NCI-H345 treated with DMSO at 0.1 percent for 48 hours (cell line): ENCODE measurements around the gene MDM2.
A peak's percentile ranks its signal among the peaks of the same experiment; 100 is the strongest.

Experiments
- DNase-seq: peaks from one replicate; lab custom pipeline; 2025; ENCODE audit not compliant: unreplicated experiment; lab: John Stamatoyannopoulos, UW

MDM2 gene

DNA sequence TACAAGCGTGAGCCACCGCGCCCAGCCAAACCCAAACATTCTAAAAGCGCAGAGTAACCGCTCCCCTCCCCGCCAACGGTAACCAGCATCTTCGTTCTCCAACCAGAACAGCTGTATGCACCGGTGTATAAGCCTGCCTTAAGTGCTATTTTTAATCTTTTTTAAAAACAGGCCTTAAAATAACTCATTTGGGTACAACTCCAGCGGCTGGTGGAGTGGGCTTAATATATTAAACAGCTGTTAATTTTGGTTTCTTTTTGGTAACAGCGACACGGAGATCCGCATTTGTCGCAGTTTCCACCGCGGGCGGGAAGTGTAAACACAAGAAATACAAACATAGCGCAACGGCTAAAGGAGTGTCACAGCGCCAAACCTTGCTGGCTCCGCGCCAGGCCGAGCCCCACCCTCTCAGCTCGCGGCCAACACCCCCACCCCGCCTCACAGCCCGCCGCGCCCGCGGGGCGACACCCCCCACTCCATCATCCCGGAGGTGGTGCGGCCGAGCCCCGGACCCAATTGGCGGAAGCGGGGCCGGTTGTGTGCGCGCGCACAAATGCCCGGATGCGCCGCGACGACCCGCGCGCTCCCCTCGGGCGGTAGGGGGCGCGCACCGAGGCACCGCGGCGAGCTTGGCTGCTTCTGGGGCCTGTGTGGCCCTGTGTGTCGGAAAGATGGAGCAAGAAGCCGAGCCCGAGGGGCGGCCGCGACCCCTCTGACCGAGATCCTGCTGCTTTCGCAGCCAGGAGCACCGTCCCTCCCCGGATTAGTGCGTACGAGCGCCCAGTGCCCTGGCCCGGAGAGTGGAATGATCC, at the start of gene MDM2:
Gene MDM2, plus strand, starts transcription at position 602 of the 812 bp plus-strand sequence. CDS start 301 bp downstream, outside the sequence.
- peak; percentile 94 for DNase-seq

DNA sequence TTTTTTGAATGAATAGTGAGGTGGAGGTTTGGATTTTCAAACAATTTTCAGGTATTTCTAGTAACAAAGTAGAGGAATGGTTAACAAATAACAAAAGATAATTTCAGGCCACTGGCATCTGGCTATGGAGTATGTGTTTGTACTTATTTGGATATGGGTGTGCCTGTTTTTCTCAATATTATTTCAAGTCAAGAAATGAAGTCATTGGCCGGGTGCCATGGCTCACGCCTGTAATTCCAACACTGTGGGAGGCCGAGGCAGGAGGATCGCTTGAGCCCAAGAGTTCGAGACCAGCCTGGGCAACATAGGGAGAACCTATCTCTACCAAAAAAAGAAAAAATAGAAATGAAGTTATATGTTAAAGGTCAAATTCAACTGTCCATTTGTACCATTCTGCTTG, 48.1 kb upstream of the MDM2 start:
- DNase-seq: no peak

DNA sequence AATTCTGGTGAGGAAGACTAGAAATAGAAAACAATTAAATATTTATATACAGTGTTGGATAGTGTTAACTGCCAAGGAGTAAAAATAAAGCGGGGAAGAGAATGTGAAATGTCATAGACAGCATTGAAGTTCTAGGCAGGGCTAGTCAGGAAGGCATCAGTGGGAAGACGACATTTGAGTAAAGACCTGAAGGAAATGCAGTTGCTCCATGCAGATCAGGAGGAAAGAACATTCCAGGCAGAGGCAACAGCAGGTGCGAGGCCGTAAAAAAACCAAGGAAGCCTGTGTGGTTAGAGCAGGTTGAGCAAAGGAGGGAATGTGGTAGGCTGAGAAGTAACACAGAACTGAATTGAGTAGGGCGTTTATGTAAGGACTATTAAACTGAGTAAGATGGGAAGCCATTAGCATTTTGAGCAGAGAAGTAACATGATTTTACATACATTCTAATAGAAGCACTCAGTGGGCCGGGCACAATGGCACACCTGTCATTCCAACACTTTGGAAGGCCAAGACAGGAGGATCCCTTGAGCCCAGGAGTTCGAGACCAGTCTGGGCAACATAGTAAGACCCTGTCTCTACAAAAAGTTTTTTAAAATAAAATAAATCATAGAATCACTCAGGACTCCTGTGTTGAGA, 47.1 kb upstream of the MDM2 start:
- no peak for DNase-seq

DNA sequence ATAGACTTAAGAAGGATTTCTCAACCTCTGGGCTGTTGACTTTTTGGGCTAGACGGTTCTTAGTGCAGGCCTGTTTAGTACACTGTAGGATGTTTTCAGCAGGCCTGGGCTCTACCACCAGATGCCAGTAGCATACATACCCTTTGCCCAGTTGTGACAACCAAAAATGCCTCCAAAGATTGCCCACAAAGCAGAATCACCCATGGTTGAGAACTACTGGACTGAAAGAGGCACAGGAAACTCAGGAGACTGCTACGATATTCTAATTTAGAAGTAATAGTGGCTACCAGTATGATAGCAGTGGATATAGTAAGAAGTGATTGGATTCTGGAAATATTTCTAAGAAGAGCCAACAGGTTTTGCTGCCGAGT, 46.5 kb upstream of the MDM2 start:
- no peak for DNase-seq

DNA sequence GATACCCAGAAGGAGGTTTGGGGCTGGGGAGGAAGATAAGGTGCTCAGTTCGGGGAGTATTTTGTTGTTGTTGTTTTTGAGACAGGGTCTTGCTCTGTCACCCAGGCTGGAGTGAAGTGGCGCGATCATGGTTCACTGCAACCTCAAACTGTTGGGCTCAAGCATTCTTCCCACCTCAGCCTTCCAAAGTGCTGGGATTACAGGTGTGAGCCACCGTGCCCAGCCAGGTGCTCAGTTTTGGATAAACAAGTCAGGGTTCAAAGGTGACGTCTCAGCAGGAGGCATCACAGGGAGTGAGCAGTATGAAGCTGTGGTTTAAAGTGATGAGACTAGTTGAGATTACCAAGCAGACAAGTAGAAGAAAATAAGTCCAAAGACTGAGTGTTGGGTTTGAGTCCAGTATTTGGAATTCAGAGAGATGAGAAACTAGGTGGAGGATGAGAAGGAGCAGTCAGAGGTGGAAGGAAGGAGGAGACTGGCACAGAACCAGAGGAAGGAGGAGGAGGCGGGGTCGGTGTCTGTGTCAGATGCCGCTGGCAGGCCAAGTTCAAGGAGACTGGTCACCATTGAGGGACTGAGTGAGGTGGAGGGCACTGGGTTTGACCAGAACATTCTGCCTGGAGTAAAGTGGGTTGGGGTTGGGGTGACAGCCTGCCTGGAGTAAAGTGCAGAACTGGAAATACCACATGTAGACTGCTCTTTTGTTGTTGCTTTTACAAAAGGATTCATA, 45.9 kb upstream of the MDM2 start:
- no peak for DNase-seq

DNA sequence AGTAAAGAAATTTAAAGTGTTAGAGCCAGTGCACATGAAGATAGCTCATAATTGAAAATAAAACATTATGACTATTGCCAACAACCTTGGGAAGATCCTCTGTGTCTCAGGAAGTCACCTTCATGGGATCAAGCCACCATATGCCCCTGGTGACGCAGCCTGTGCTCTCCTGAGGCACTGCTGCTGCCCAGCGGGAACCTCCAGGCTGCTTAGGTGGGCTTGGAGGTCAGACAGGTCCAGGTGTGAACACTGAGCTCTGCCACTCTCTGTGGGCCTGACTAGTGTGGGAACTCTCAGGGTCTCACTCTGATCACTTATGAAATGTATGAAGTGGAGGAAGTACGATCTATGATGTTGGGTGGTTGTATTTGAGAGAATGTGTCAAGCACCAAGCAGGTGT, 45.3 kb upstream of the MDM2 start:
- DNase-seq: no peak

DNA sequence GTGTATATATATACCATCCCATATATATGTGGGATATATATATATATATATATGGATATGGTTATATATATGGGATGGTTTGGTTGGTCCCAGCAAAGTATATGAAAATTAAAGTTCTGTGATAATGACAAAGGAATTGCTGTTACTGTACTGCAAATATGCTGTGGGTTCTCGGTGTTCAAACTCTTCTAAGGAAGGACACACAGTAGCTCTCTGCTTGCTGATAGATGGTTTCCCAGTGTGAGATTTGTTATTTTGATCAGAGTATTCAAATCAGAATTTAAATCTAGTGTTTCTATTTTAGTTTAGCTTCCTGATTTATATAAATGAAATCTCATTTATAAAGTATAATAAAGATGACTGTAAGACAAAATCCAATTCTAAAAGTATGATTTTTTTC, 42.3 kb upstream of the MDM2 start:
- no peak for DNase-seq

DNA sequence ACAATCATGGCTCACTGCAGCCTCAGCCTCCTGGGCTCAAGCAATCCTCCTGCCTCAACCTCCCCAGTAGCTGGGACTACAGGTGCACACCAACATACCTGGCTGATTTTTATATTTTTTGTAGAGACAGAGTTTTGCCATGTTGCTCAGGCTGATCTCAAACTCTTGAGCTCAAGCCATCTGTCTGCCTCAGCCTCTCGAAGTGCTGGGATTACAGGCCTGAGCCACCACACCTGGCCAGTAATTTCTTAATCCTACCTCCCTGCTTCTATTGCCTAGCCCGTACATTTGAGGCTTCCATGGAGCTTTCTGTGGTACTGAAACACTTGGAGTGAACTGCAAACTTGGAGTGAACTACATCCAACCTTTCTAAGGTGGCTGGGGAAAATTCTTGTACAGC, 41.3 kb upstream of the MDM2 start:
- DNase-seq: no peak

DNA sequence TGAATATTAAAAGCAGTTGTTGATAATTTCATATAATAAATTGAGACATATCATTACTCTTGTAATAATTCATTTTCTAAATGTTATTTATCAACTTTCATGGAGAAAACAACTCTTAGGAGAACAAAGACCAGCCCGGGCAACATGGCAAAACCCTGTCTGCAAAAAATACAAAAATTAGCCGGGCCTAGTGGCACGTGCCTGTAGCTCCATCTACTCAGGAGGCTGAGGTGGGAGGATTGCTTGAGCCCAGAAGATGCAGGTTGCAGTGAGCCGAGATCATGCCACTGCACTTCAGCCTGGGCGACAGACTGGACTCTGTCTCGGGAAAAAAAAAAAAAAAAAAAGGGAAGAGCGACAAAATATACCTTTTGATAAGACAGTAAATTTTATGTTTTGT, 40.8 kb upstream of the MDM2 start:
- DNase-seq: no peak

DNA sequence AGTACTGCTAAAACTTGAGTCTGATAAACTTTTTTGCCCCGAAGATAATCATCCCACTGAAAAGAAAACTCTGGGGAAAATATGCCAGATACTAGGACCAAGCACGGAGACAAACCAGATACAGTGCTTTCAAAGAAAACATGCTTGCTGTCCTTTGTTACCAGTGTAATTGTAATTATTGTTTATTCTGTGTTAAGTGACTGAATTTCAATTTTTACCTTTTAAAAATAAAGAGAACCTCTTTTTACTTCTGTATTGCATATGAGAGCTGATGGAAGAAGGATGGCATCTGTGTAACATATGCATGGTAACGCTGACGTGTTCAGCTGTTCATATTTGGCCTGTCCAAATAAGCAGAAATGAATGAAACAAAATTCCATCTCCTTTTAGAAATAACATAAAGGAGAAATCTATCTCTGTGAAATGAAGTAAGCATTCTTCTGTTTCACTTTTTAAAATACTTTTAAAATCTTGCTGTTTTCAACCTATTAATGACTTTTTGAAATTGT, 39.5 kb upstream of the MDM2 start:
- no peak for DNase-seq

DNA sequence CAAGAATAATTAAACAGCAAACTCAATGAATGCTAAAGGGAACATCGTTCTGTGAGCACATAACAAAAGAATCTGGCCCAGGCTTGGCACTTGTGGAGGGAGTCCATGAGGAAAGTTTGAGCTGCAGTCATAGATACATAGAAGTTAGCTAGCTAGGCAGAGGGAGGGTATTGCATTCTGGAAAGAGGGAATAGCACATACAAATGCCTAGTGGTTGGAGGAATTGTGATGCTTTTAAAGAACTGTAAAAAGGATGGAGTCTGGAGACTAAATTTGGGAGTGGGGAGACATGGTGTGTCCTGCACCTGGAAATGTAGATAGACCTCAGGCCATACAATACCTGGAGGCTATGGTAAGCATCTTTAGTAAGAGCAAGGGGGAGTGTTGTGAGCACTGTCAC, 38.0 kb upstream of the MDM2 start:
- DNase-seq: no peak

DNA sequence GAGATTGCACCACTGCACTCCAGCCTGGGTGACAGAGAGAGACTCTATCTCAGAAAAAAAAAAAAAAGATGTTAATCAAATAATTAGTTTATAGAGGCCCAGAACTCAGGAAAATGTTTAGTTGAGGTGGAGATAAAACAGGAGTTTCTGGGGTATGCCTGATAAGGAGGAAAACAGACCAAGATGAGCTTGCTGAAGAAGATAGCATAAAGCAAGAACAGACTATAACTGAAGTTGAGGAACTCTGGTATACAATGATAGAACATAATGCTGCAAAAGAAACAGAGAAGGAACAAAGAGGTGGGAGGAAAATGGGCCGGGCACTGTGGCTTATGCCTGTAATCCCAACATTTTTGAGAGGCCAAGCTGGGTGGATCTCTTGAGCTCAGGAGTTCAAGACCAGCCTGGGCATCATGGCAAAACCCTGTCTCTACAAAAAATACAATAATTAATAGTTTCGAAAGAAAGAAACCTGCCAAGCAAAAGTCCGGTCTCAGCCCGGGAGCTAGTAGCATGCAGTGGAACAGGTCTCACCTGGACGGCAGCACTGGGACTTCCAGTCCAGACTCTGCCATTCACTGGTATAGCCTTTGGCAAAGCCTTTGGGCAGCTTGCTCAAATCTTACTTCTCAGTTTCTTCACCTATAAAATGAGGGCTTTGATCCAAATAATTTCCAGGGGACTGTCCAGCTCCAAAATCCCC, 36.6 kb upstream of the MDM2 start:
- DNase-seq: no peak

DNA sequence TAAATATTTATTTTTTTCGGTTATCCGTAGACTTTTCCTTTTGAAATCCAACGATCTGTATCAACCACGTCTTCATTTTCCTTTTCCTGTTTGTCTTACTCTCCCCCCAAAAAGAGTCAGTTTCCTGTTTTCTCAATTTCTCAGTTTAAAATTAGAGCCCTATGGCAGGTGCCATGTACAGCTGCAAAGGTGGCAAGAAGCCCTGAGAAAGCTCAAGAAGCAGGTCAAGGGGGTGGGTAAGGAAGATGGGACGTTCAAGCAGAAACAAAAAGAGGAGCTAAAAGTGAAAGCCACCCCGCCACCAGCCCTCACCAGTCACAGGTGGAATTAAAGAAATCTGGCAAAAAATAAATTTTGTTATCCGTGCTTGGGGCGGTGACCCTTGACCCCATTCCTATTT, 35.3 kb upstream of the MDM2 start:
- DNase-seq: no peak

DNA sequence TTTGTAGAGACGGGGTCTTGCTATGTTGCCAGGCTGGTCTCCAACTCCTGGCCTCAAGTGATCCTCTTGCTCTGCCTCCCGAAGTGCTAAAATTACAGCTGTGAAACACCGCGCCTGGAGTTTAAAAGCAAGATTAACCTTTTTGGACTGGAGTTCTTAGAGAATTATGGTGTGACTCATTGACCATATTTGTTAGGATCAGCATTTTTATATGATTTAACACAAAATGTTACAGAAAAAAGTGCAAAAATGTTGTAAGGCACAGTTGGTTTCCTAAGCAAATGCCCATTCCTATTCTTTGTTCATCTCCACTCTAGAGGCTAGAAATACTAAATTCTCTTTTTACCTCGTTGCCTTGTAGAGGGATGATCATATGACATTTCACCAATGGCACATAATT, 34.4 kb upstream of the MDM2 start:
- no peak for DNase-seq

DNA sequence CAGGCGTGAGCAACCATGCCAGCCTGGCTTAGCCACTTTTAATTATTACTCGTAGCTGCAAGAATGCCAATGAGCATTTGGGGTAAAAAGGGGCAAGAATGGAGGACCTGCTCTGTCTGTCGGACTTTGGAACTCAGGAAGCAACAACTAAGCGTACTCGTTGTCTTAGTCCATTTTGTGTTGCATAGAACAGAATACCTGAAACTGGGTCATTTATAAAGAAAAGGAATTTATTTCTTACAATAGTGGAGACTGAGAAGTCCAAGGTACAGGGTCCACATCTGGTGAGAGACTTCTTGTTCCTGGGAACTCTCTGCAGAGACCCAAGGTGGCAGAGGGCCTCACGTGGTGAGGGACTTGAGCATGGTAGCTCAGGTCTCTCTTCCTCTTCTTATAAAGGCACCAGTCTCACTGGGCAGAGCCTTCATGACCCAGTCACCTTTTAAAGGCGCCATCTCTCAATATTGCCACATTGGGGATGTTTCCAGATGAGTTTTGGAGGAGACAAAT, 32.8 kb upstream of the MDM2 start:
- no peak for DNase-seq

DNA sequence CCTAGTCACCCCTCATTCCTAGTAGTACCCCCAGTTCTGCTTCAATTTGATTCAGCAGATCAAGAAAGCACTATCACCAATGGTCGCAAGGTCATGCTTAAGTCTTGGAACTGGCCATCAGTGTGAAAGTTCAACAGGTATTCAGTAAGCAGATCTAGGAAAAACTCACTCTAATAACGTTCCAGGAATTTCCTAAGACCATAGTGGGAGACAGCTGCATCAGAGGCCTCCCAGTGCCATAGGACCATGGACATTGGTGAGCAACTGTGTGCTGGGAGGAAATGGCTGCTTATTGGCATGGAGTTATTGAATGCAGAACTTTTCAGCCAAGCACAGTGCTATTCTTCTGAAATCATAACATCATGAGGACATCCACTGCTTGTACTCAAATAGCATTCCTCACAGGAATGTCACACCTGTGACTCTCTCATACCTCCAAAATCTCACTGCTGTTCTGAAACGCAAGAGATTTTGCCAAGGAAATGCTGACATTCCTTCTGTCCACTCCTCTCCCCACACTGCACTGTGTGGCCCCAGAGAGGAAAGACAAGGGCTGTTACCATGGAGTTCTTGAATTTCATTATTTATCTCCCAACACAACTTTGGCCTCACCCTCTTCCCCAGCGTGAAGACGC, 30.9 kb upstream of the MDM2 start:
- no peak for DNase-seq

DNA sequence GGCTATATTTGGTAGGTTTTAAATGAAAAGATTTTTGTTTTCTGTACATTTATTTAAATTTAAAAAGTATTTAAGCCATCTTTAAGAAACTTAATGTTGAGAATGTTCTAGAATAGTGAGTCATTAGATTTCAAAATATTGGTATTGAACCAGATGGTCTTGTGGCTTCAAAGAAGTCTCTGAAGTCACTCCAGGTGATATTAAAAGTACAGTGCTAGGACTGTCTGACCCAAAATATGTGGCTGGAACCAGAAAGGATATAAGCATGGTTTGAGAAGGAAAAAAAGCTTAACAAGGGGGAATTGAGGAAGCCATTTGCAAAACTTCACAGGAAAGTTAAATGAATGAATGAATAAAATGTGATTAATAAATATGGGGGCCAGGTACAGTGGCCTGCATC, 28.7 kb upstream of the MDM2 start:
- DNase-seq: no peak

DNA sequence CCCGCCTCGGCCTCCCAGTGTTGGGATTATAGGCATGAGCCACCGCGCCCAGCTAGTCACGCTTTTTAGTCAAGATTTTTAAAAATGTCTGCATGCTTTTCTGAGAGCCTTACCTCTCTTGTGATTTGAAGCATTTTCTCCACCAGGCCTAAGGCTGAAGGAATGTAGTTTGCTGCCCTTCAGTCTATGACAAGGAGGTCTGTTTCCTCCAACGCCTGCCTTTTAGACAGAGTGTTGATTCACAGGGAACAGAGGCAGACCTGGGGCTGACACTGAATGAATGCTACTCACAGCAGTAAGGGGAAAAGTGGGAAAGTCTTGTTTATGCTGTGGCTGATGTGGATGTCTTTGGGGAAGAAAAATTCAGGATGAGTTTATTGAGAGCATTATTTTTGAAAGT, 27.2 kb upstream of the MDM2 start:
- DNase-seq: no peak

DNA sequence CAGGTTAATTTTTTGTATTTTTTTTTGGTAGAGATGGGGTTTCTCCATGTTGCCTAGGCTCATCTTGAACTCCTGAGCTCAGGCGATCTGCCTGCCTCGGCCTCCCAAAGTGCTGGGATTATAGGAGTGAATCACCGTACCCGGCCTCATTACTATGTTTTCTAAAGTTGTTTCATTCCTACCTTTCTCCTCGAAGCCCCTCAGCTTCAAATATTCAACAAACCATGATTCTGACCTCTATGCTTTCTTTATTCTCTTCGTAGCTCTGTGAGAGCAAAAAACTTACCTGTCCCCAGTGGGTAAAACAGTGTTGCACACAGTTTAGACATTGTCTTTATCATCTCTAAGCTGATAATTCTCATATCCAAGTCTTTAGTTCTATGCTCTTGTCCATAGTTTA, 26.2 kb upstream of the MDM2 start:
- DNase-seq: no peak

DNA sequence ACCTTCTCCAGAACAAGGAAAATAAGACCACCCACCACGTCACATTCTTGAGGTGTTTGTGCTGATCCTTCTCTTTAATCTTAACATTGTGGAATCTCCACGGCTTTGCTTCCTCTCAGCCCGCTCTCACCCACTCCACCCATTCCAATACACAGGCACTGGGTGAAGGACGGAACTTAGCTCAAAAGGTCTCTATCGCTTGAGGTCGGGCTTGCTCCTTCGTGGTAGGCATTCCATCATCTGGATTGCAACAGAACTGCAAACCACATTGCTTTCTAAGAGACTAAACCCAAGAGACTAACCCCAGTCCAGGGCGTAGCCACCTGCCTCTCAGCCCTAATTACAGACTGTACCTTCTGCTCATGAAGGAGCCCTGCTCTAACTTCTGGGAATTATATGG, 24.0 kb upstream of the MDM2 start:
- no peak for DNase-seq

DNA sequence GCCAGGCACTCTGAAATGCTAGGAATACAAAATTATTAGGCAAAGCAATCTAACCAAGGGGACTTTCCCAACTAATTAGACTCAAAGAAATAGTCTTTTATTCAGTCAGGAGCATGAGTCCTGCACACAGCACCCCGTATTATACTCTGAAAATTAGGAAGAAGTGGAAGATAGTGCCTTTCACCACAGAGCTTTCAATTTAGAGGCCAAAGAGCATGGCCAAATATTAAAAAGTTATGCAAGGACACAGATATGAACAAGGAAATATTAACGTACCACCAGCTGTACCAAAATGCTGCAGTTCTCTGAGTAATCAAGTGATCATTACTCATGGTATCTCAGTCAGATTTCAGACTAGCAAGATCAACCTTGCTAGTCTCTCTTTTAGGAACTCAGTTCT, 22.6 kb upstream of the MDM2 start:
- no peak for DNase-seq
